Stimulated activated effector memory CD8-positive, alpha-beta T cell treated with anti-CD3 and anti-CD28 coated beads, Interleukin-12 subunit alpha, Interleukin-12 subunit beta, amount 100 ng/mL, for 72 hours (primary cell): ENCODE measurements around the gene SETD4.

Experiments used
- ATAC-seq: fragments of 150-1000 bp; cut with Tn5 transposase; 2 replicates; pipeline ENCODE4 v1.10.0; 2021
- DNase-seq, 2 donors: peaks; one replicate each; pipeline ENCODE4 v3.0.0; 2021 to 2022; ENCODE audit warnings: low spot score in 2 of 2
- H3K27ac Mint-ChIP-seq: one replicate; pipeline ENCODE4 v1.8.0; 2022; ENCODE audit warnings: mild to moderate bottlenecking, mixed read lengths
- H3K36me3 Mint-ChIP-seq: one replicate; pipeline ENCODE4 v1.8.0; 2022; ENCODE audit warnings: mild to moderate bottlenecking, mixed read lengths
- H3K4me1 Mint-ChIP-seq: one replicate; pipeline ENCODE4 v1.8.0; 2022; ENCODE audit warnings: mixed read lengths
- H3K4me3 Mint-ChIP-seq: one replicate; pipeline ENCODE4 v1.8.0; 2022; ENCODE audit warnings: mild to moderate bottlenecking, mixed read lengths
- H3K9me3 Mint-ChIP-seq: one replicate; pipeline ENCODE4 v1.8.0; 2022; ENCODE audit warnings: mixed read lengths

The SETD4 gene

DNA sequence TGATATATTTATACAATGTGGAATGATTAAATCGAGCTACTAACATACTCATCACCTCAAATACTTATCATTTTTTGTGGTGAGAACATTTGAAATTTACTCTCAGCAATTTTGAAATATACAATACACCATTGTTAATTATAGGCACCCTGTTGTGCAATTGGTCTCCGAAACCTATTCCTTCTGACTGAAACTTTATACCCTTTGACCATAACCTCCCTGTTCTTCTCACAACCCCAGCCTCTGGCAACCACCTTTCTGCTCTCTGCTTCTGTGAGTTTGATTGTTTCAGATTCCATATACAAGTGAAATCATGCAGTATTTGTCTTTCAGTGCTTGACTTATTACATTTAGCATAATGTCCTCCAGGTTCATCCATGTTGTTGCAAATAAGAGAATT lies 49.5 kb downstream of the SETD4 start:
- no peak for ATAC-seq
- no peaks in the 10 kb centered on the region for H3K4me1 Mint-ChIP-seq
- H3K27ac Mint-ChIP-seq, result no peak overlapping the region
- no peaks in the 10 kb centered on the region for H3K9me3 Mint-ChIP-seq
- no peak for DNase-seq
- no peak overlapping the region for H3K4me3 Mint-ChIP-seq
- no peaks in the 10 kb centered on the region for H3K36me3 Mint-ChIP-seq

DNA sequence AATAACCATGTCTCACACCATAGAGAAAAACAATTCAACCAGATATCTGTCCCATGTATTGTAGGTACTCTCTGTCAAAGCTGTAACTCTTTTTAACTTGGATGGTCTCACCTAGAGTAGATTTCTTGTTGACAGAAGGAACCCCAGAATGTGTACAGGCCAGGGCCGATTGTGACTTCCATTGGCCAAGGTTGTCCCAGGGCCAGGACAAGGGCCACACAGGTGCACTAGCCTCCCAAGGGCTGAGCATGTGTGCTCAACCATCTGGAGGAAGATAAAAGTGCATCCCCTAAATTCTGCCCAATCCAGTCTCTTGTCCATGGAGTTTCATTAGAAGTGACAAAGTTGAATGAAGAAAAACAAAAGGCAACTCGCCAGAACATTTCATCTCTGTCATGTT lies 51.8 kb downstream of the SETD4 start:
- H3K4me3 Mint-ChIP-seq, result no peak overlapping the region
- DNase-seq (no peak), ATAC-seq (no peak)
- H3K4me1 Mint-ChIP-seq, result no peaks in the 10 kb centered on the region
- no peak overlapping the region for H3K27ac Mint-ChIP-seq
- H3K36me3 Mint-ChIP-seq, result no peaks in the 10 kb centered on the region
- H3K9me3 Mint-ChIP-seq, result no peaks in the 10 kb centered on the region

GRCh38 chr21:36005879-36006400 lies 54.4 kb downstream of the SETD4 start:
- ATAC-seq (no peak), DNase-seq (no peak)
- H3K9me3 Mint-ChIP-seq, result no peaks in the 10 kb centered on the region
- H3K36me3 Mint-ChIP-seq, result no peaks in the 10 kb centered on the region
- H3K4me1 Mint-ChIP-seq, result no peaks in the 10 kb centered on the region
- H3K4me3 Mint-ChIP-seq, result no peak overlapping the region
- H3K27ac Mint-ChIP-seq, result no peak overlapping the region

DNA sequence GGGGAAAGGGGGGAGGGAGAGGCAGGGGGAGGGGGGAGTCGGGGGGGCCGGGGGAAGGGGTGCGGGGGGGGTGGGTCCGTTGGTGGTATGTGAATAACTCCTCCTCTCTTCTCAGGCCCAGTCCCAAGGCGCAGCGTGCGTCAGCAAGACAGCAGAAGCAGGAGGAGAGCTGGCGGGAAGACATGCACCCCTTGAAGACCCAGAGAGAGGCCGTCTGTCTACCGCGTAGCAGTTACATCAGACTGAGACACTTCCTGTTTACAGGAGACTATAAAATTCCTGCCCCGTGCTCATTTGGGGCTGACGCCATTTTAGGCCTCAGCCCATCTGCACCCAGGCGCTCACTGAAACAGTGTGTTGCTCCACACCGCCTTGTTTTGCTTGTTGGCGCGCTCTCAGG lies 55.3 kb downstream of the SETD4 start:
- H3K4me1 Mint-ChIP-seq, result no peaks in the 10 kb centered on the region
- ATAC-seq (no peak), DNase-seq (no peak)
- H3K4me3 Mint-ChIP-seq, result no peak overlapping the region
- no peaks in the 10 kb centered on the region for H3K36me3 Mint-ChIP-seq
- H3K27ac Mint-ChIP-seq, result no peak overlapping the region
- H3K9me3 Mint-ChIP-seq, result no peaks in the 10 kb centered on the region

DNA sequence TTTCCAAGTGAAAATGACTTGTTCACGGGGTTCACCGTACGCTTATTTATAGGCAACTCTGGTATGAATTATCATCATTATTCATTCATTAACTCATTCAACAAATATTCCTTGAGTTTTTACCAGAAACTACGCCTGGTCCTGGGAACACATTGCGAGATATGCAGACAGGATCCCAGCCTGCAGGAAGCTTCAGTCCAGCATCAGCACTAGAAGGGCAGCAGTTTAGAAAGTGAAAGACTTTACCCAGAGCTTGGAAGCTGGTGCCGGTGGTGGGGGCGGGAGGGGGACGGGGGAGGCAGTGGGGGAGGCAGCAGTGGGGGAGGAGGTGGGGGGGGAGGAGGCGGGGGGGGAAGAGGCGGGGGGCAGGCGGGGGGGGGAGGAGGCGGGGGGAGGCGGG lies 55.9 kb downstream of the SETD4 start:
- no peak overlapping the region for H3K27ac Mint-ChIP-seq
- ATAC-seq (no peak), DNase-seq (no peak)
- H3K4me3 Mint-ChIP-seq, result no peak overlapping the region
- H3K4me1 Mint-ChIP-seq, result no peaks in the 10 kb centered on the region
- no peaks in the 10 kb centered on the region for H3K9me3 Mint-ChIP-seq
- H3K36me3 Mint-ChIP-seq, result no peaks in the 10 kb centered on the region

GRCh38 chr21:36003776-36004175 lies 56.5 kb downstream of the SETD4 start:
- ATAC-seq, result no peak
- Mint-ChIP-seq H3K4me3 (no peak overlapping the region), H3K36me3 (no peaks in the 10 kb centered on the region), H3K27ac (no peak overlapping the region), H3K4me1 (no peaks in the 10 kb centered on the region), H3K9me3 (no peaks in the 10 kb centered on the region)
- DNase-seq, result no peak

GRCh38 chr21:35996217-35996616 lies 64.1 kb downstream of the SETD4 start:
- H3K4me3 Mint-ChIP-seq, result no peak overlapping the region
- no peaks in the 10 kb centered on the region for H3K9me3 Mint-ChIP-seq
- DNase-seq (no peak), ATAC-seq (no peak)
- no peaks in the 10 kb centered on the region for H3K4me1 Mint-ChIP-seq
- no peak overlapping the region for H3K27ac Mint-ChIP-seq
- H3K36me3 Mint-ChIP-seq, result no peaks in the 10 kb centered on the region

DNA sequence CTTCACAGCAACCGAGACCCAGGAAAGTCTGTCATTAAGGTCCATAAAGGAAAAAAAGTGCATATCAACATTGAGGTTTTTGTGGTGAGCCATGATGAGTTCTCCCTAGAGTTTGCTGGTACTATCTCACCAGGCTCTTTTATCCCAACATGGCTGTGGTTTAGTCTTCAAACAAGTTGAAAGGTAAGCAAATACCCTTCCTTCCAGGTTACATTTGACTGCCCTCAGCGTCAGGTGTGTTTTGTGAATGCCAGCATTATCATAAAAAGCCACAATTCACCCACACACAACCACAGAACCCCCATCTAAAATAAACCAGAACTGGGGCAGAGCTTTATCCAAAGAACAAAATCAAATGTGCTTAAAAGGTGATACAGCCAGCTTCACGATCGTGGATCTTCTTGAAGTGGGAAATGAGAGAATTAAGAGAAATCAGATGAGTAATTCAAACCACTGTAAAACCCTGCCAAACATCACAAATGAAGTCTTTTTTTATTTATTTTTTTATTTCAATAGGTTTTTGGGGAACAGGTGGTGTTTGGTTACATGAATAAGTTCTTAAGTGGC lies 64.7 kb downstream of the SETD4 start:
- ATAC-seq, result no peak
- Mint-ChIP-seq H3K9me3 (no peaks in the 10 kb centered on the region), H3K36me3 (no peaks in the 10 kb centered on the region), H3K27ac (no peak overlapping the region), H3K4me1 (no peaks in the 10 kb centered on the region), H3K4me3 (no peak overlapping the region)
- DNase-seq, result no peak

DNA sequence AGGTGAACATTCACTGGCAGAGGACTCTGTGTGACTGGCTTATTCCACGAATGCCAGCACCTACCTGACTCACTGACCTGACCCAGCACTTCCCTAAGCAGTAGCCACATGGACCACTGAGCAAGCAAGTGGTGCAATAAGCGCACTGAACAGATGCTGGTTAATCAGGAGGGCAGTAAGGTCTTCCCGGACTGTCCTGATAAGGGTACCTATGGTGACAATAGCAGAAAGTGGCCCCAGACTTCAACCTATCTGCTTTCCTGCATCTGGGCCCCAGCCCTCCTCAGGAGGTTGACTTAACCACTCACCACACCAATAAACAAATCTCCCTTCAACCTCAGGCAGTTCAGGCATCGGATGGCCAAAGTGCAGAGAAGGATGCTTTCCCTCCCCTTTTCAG lies 65.7 kb downstream of the SETD4 start:
- no peaks in the 10 kb centered on the region for H3K36me3 Mint-ChIP-seq
- no peaks in the 10 kb centered on the region for H3K4me1 Mint-ChIP-seq

DNA sequence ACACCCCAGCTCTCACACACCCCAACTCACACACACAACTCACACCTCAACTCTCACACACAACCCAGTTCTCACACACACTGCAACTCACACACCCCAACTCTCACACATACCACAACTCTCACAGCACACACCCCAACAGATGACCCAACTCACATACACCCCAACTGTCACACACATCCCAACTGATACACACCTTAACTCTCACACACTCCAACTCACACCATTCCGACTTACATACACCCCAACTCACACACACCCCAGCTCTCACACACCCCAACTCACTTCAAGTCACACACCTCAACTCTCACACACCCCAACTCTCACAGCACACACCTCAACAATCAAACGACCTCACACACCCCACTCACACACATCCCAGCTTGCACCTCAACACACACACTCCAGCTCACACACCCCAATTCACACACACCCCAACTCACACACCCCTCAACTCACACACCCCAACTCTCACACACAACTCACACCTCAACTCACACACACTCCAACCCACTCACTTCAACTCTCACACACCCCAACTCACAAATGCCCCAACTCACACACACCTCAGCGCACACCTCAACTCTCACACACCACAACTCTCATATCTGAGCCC lies 66.3 kb downstream of the SETD4 start:
- no peak for ATAC-seq

More for the DNA sequence above, 65.7 kb downstream of the SETD4 start:
- Mint-ChIP-seq H3K27ac (no peak overlapping the region), H3K9me3 (no peaks in the 10 kb centered on the region), H3K4me3 (no peak overlapping the region)
- DNase-seq (no peak), ATAC-seq (no peak)

GRCh38 chr21:35991131-35991530 lies 69.2 kb downstream of the SETD4 start:
- Mint-ChIP-seq H3K4me3 (no peak overlapping the region), H3K27ac (no peak overlapping the region), H3K36me3 (no peaks in the 10 kb centered on the region), H3K9me3 (no peaks in the 10 kb centered on the region), H3K4me1 (no peaks in the 10 kb centered on the region)
- DNase-seq, result no peak
- ATAC-seq, result no peak

More for the DNA sequence above, 66.3 kb downstream of the SETD4 start:
- H3K9me3 Mint-ChIP-seq, result no peaks in the 10 kb centered on the region
- no peak overlapping the region for H3K27ac Mint-ChIP-seq
- H3K4me3 Mint-ChIP-seq, result no peak overlapping the region
- no peaks in the 10 kb centered on the region for H3K36me3 Mint-ChIP-seq
- DNase-seq, result no peak
- H3K4me1 Mint-ChIP-seq, result no peaks in the 10 kb centered on the region

GRCh38 chr21:35990609-35991008 lies 69.7 kb downstream of the SETD4 start:
- no peak overlapping the region for H3K27ac Mint-ChIP-seq
- H3K4me3 Mint-ChIP-seq, result no peak overlapping the region
- H3K9me3 Mint-ChIP-seq, result no peaks in the 10 kb centered on the region
- H3K4me1 Mint-ChIP-seq, result no peaks in the 10 kb centered on the region
- no peak for ATAC-seq
- no peak for DNase-seq
- H3K36me3 Mint-ChIP-seq, result no peaks in the 10 kb centered on the region

DNA sequence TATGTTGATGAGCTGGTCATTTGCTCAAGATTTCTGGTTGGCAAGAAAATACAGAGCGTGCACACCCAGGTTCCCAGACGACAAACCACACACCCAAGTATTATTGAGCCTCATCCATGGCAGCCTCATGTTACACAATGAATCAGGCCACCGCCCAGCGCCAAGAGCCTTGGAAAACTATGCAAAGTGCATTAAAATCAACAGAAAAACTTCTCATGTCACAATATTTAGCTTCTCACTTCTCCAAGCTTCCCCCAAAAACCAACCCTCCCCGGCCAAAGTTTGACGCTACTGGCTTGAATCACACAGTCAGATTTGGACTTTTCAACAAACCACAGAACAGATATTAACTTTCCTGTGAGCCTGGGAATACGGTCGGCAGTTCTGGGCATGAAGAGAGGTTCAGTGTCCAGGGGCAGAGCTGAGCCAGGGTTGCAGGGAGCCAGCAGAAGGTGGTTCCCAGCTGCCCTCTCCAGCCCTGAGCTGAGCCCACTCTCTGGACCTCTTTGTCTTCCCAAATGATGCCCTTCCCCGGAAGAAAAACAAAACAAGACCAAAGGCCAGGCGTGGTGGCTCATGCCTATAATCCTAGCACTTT lies 71.1 kb downstream of the SETD4 start:
- DNase-seq, result no peak

DNA sequence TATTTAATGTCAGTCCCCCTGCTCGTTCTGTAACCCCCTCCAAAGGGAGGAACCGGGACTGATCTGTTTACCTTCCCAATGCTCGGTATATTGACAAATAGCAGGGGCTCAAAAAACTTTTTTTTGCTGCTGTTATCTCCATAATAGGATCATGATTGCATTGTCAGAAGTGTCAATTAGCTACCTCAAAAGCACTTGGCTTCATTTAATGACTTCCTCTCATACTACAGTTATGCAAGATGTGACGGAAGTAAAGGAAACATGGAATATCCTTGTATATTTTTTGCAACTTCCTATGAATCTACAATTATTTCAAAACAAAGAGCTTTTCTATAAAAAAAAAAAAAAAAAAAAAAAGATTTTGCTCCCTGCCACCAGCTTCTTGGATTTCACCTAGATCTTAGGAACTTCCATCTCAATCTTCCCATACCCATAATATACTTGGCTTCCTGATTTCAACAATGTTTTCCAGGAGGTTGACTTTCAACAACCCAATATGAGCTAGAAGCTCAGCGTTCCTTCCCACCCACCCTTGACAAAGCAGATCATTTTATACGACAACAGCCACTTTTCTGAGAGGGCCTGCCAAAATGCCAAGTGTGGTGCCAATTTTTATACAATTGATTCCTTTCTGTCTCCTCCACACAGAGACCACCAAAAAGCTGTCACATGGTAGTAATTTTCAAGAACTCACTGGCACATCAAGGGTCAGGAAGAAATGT lies 71.7 kb downstream of the SETD4 start:
- Mint-ChIP-seq H3K4me3 (no peak overlapping the region), H3K36me3 (no peaks in the 10 kb centered on the region), H3K4me1 (no peaks in the 10 kb centered on the region), H3K9me3 (no peaks in the 10 kb centered on the region), H3K27ac (no peak overlapping the region)
- no peak for DNase-seq
- no peak for ATAC-seq

More for the DNA sequence above, 71.1 kb downstream of the SETD4 start:
- no peak overlapping the region for H3K4me3 Mint-ChIP-seq
- H3K9me3 Mint-ChIP-seq, result no peaks in the 10 kb centered on the region
- ATAC-seq, result no peak
- no peaks in the 10 kb centered on the region for H3K4me1 Mint-ChIP-seq
- no peaks in the 10 kb centered on the region for H3K36me3 Mint-ChIP-seq
- H3K27ac Mint-ChIP-seq, result no peak overlapping the region

DNA sequence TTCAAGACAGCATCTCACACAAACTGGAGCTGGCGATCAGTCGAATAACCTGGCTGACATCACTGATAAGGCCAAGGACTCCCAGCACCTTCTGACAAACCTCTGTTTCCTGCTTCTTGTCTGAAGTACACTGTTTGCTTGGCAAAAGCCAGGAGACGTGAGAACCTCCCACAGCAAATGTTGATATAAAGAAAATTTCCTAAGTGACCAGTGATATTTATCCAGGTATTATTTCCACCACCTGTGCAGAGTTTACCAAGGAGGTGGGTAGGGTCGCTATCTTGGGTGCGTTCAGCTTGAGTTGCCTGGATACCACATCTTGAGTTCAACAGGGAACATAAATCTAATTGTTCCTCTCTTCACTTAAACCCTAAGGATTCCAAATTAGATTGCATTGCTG lies 72.9 kb downstream of the SETD4 start:
- ATAC-seq, result no peak
- DNase-seq, result no peak
- Mint-ChIP-seq H3K4me1 (no peaks in the 10 kb centered on the region), H3K9me3 (no peaks in the 10 kb centered on the region), H3K27ac (no peak overlapping the region), H3K36me3 (no peaks in the 10 kb centered on the region), H3K4me3 (no peak overlapping the region)
